GM21515 (cell line): ENCODE results near the gene OR2T5.
"Not testable (repeated sequence)": the region's sequence is repeated elsewhere in the genome, so short reads cannot be mapped to it uniquely, and the experiment has no call there.

Source experiments
- ATAC-seq: cut with Tn5 transposase; IDR thresholded peaks from one replicate; pipeline ENCODE4 v1.9.1; 2021; ENCODE audit not compliant: unreplicated experiment

Gene OR2T5

GRCh38 chr1:248500305-248501035, 12.1 kb downstream of the OR2T5 start:
- ATAC-seq = not testable (repeated sequence)

- not testable (repeated sequence) for ATAC-seq
These were observed 19.4 kb downstream of the OR2T5 start, which contains the start of gene OR2G6 for GRCh38 chr1:248507773-248508172. Gene OR2G6, plus strand, starts transcription at chr1:248508073. Its CDS starts 13,574 bp downstream, at chr1:248521647.

- not testable (repeated sequence) for ATAC-seq
These were observed 21.8 kb downstream of the OR2T5 start for GRCh38 chr1:248510217-248510616.

GRCh38 chr1:248521856-248522255, 33.5 kb downstream of the OR2T5 start:
- ATAC-seq = no peak

GRCh38 chr1:248537449-248537848, 49.1 kb downstream of the OR2T5 start:
- not testable (repeated sequence) for ATAC-seq
